ENCODE results near the gene SLC2A14. TPM values are rescaled to one million over a fixed set of nuclear protein-coding genes. Genes with fewer than 3 reads are reported as not detected.
"Not testable (repeated sequence)": the region's sequence is repeated elsewhere in the genome, so short reads cannot be mapped to it uniquely, and the experiment has no call there.

SLC2A14 gene
- total RNA-seq, 8 experiments from 2014 or later, result 0.55 to 1.7 (median 0.91) TPM; not detected in 3

- Histone ChIP-seq H3K4me3 (no peak overlapping the region), H3K4me1 (replicated peaks in 1 of 2) (no peaks in the 10 kb centered on the region), H3K27ac (no peak overlapping the region)
- in situ Hi-C loops (cut with MboI; ENCODE audit: low pct_unique_long_range_greater_than_20kb in 2 of 9, low sequenced_read_pairs in 9 of 9, unreplicated experiment in 9 of 9), result no loop called here
- no peak for ATAC-seq (replicated peaks in 6 of 8)
- 53 to 94% (median 81%) methylated on average over 2 to 7 of the region's 7 CpGs; no CpG with 5 or more reads in 1 of the 10 experiments for WGBS, 10 experiments
Measured at GRCh38 chr12:7899755-7900154, 27.0 kb upstream of the SLC2A14 start.

- H3K27ac ChIP-seq; H3K4me3 ChIP-seq; H3K4me1 ChIP-seq (replicated peaks in 1 of 2); ATAC-seq (replicated peaks in 6 of 8); in situ Hi-C loops (cut with MboI; ENCODE audit: low pct_unique_long_range_greater_than_20kb in 2 of 9, low sequenced_read_pairs in 9 of 9, unreplicated experiment in 9 of 9): not testable (repeated sequence)
- WGBS, 10 experiments, result 80 to 100% (median 100%) methylated on average over 1 to 2 of the region's 4 CpGs; no CpG with 5 or more reads in 5 of the 10 experiments
Measured at GRCh38 chr12:7896726-7897125, 24.0 kb upstream of the SLC2A14 start.

- WGBS, 10 experiments, result 14 to 92% (median 61%) methylated on average over 1 to 2 of the region's 4 CpGs; no CpG with 5 or more reads in 6 of the 10 experiments
- no peak overlapping the region for H3K4me3 ChIP-seq
Measured at GRCh38 chr12:7892186-7892980, 19.7 kb upstream of the SLC2A14 start.

GRCh38 chr12:7884689-7885088 is 12.0 kb upstream of the SLC2A14 start:
- 0 to 100% (median 77%) methylated on average over 1 to 3 of the region's 3 CpGs for WGBS, 10 experiments
- peak in 2 of 8 experiments; percentile 55 to 56 for ATAC-seq (replicated peaks in 6 of 8)
- no peaks in the 10 kb centered on the region for H3K4me1 ChIP-seq (replicated peaks in 1 of 2)
- no peak overlapping the region for H3K4me3 ChIP-seq
- no peak overlapping the region for H3K27ac ChIP-seq
- in situ Hi-C loops (cut with MboI; ENCODE audit: low pct_unique_long_range_greater_than_20kb in 2 of 9, low sequenced_read_pairs in 9 of 9, unreplicated experiment in 9 of 9), result no loop called here

More at GRCh38 chr12:7892186-7892980, 19.7 kb upstream of the SLC2A14 start:
- no peak overlapping the region for H3K27ac ChIP-seq
- H3K4me1 ChIP-seq (replicated peaks in 1 of 2), result peaks cover 3 to 10% of the 10 kb centered on the region in 2 donors
- in situ Hi-C loops (cut with MboI; ENCODE audit: low pct_unique_long_range_greater_than_20kb in 2 of 9, low sequenced_read_pairs in 9 of 9, unreplicated experiment in 9 of 9), result no loop called here
- no peak for ATAC-seq (replicated peaks in 6 of 8)

- in situ Hi-C loops (cut with MboI; ENCODE audit: low pct_unique_long_range_greater_than_20kb in 2 of 9, low sequenced_read_pairs in 9 of 9, unreplicated experiment in 9 of 9); H3K4me3 ChIP-seq; ATAC-seq (replicated peaks in 6 of 8); H3K4me1 ChIP-seq (replicated peaks in 1 of 2); H3K27ac ChIP-seq: not testable (repeated sequence)
- 50 to 100% (median 90%) methylated on average over 1 to 3 of the region's 4 CpGs; no CpG with 5 or more reads in 7 of the 10 experiments for WGBS, 10 experiments
Measured at GRCh38 chr12:7881736-7882120, 9.0 kb upstream of the SLC2A14 start.

- H3K27ac ChIP-seq; H3K4me1 ChIP-seq (replicated peaks in 1 of 2); in situ Hi-C loops (cut with MboI; ENCODE audit: low pct_unique_long_range_greater_than_20kb in 2 of 9, low sequenced_read_pairs in 9 of 9, unreplicated experiment in 9 of 9); ATAC-seq (replicated peaks in 6 of 8); H3K4me3 ChIP-seq: not testable (repeated sequence)
- WGBS, 10 experiments, result 88 to 100% (median 95%) methylated on average over 1 to 31 of the region's 52 CpGs; no CpG with 5 or more reads in 5 of the 10 experiments
Measured at GRCh38 chr12:7880952-7881735, 8.4 kb upstream of the SLC2A14 start.

- H3K4me1 ChIP-seq (replicated peaks in 1 of 2), result no peaks in the 10 kb centered on the region
- no peak for ATAC-seq (replicated peaks in 6 of 8)
- in situ Hi-C loops (cut with MboI; ENCODE audit: low pct_unique_long_range_greater_than_20kb in 2 of 9, low sequenced_read_pairs in 9 of 9, unreplicated experiment in 9 of 9), result no loop called here
- H3K27ac ChIP-seq, result no peak overlapping the region
- WGBS, 10 experiments, result 68 to 100% (median 86%) methylated on average over 1 to 3 of the region's 3 CpGs; no CpG with 5 or more reads in 1 of the 10 experiments
- no peak overlapping the region for H3K4me3 ChIP-seq
Measured at GRCh38 chr12:7879246-7879645, 6.5 kb upstream of the SLC2A14 start.

GRCh38 chr12:7877420-7877819 is 4.7 kb upstream of the SLC2A14 start:
- H3K4me1 ChIP-seq (replicated peaks in 1 of 2), result no peaks in the 10 kb centered on the region
- in situ Hi-C loops (cut with MboI; ENCODE audit: low pct_unique_long_range_greater_than_20kb in 2 of 9, low sequenced_read_pairs in 9 of 9, unreplicated experiment in 9 of 9), result no loop called here
- no peak overlapping the region for H3K27ac ChIP-seq
- H3K4me3 ChIP-seq, result no peak overlapping the region
- WGBS, 10 experiments, result 6 to 100% (median 80%) methylated on average over 1 to 7 of the region's 8 CpGs; no CpG with 5 or more reads in 3 of the 10 experiments
- peak in 2 of 8 experiments; percentile 56 to 62 for ATAC-seq (replicated peaks in 6 of 8)

- in situ Hi-C loops (cut with MboI; ENCODE audit: low pct_unique_long_range_greater_than_20kb in 2 of 9, low sequenced_read_pairs in 9 of 9, unreplicated experiment in 9 of 9), result loop anchor here in 4 of 9 experiments (25.0 kb wide), 1 partner anchor 117 kb away; no protein-coding TSS in a partner anchor
- no peaks in the 10 kb centered on the region for H3K4me1 ChIP-seq (replicated peaks in 1 of 2)
- H3K4me3 ChIP-seq, result no peak overlapping the region
- WGBS, 10 experiments, result 33 to 94% (median 88%) methylated on average over 1 to 3 of the region's 3 CpGs; no CpG with 5 or more reads in 1 of the 10 experiments
- no peak for ATAC-seq (replicated peaks in 6 of 8)
- no peak overlapping the region for H3K27ac ChIP-seq
Measured at GRCh38 chr12:7870335-7870734, 2.4 kb downstream of the SLC2A14 start.

GRCh38 chr12:7869137-7869536 is 3.6 kb downstream of the SLC2A14 start:
- Histone ChIP-seq H3K4me3 (no peak overlapping the region), H3K4me1 (replicated peaks in 1 of 2) (no peaks in the 10 kb centered on the region), H3K27ac (no peak overlapping the region)
- in situ Hi-C loops (cut with MboI; ENCODE audit: low pct_unique_long_range_greater_than_20kb in 2 of 9, low sequenced_read_pairs in 9 of 9, unreplicated experiment in 9 of 9), result loop anchor here in 5 of 9 experiments (10.0 to 25.0 kb wide), 2 partner anchors 118 to 126 kb away; no protein-coding TSS in a partner anchor
- WGBS, 10 experiments, result 0 to 100% (median 87%) methylated on average over 2 to 4 of the region's 4 CpGs; no CpG with 5 or more reads in 2 of the 10 experiments
- ATAC-seq (replicated peaks in 6 of 8), result peak in 3 of 8 experiments; percentile 79 to 95 (median 91)

- Histone ChIP-seq H3K4me3 (no peak overlapping the region), H3K27ac (no peak overlapping the region), H3K4me1 (replicated peaks in 1 of 2) (no peaks in the 10 kb centered on the region)
- 44 to 92% (median 75%) methylated on average over 2 to 4 of the region's 4 CpGs; no CpG with 5 or more reads in 1 of the 10 experiments for WGBS, 10 experiments
- ATAC-seq (replicated peaks in 6 of 8), result no peak
- in situ Hi-C loops (cut with MboI; ENCODE audit: low pct_unique_long_range_greater_than_20kb in 2 of 9, low sequenced_read_pairs in 9 of 9, unreplicated experiment in 9 of 9), result loop anchor here in 5 of 9 experiments (10.0 to 25.0 kb wide), 2 partner anchors 119 to 126 kb away; no protein-coding TSS in a partner anchor
Measured at GRCh38 chr12:7868391-7868790, 4.3 kb downstream of the SLC2A14 start.

GRCh38 chr12:7864601-7865150 is 8.0 kb downstream of the SLC2A14 start:
- 85 to 100% (median 93%) methylated on average over 2 to 12 of the region's 12 CpGs for WGBS, 10 experiments
- ATAC-seq (replicated peaks in 6 of 8), result no peak
- Histone ChIP-seq H3K4me3 (no peak overlapping the region), H3K27ac (no peak overlapping the region), H3K4me1 (replicated peaks in 1 of 2) (no peaks in the 10 kb centered on the region)
- in situ Hi-C loops (cut with MboI; ENCODE audit: low pct_unique_long_range_greater_than_20kb in 2 of 9, low sequenced_read_pairs in 9 of 9, unreplicated experiment in 9 of 9), result loop anchor here in 5 of 9 experiments (10.0 to 25.0 kb wide), 2 partner anchors 123 to 130 kb away; no protein-coding TSS in a partner anchor

Data from motor neuron (in vitro differentiated cells).